Stimulated activated CD4-positive, alpha-beta T cell treated with anti-CD3 and anti-CD28 coated beads, Interleukin-1b, Interleukin-23, amount 100 ng/mL, for 1 hour (primary cell): ENCODE results near the gene TBC1D2.
A peak's percentile ranks its signal among the peaks of the same experiment; 100 is the strongest.
"Not testable (repeated sequence)": the region's sequence is repeated elsewhere in the genome, so short reads cannot be mapped to it uniquely, and the experiment has no call there.

Source experiments
- DNase-seq, 2 donors: peaks; one replicate each; pipeline ENCODE4 v3.0.0-alpha.2; 2020; ENCODE audit warnings: low read depth in 2 of 2

TBC1D2 gene

GRCh38 chr9:98272083-98272482 lies 16.6 kb upstream of the TBC1D2 start:
- DNase-seq: no peak

- no peak for DNase-seq
Observed at GRCh38 chr9:98271479-98271878, 16.0 kb upstream of the TBC1D2 start.

GRCh38 chr9:98270284-98270683 lies 14.8 kb upstream of the TBC1D2 start:
- DNase-seq: not testable (repeated sequence)

- not testable (repeated sequence) for DNase-seq
Observed at GRCh38 chr9:98269652-98270051, 14.2 kb upstream of the TBC1D2 start.

- not testable (repeated sequence) for DNase-seq
Observed at GRCh38 chr9:98267556-98267955, 12.1 kb upstream of the TBC1D2 start.

- DNase-seq: no peak
Observed at GRCh38 chr9:98264516-98264915, 9.1 kb upstream of the TBC1D2 start.

- DNase-seq: peak; percentile 62 to 66
Observed at GRCh38 chr9:98263482-98264357, 8.3 kb upstream of the TBC1D2 start.

- DNase-seq: no peak
Observed at GRCh38 chr9:98263080-98263479, 7.6 kb upstream of the TBC1D2 start.

- DNase-seq: no peak
Observed at GRCh38 chr9:98262056-98262455, 6.6 kb upstream of the TBC1D2 start.

- DNase-seq: no peak
Observed at GRCh38 chr9:98260635-98261034, 5.2 kb upstream of the TBC1D2 start.

GRCh38 chr9:98259791-98260190 lies 4.3 kb upstream of the TBC1D2 start:
- no peak for DNase-seq

- DNase-seq: no peak
Observed at GRCh38 chr9:98256756-98257155, 1.3 kb upstream of the TBC1D2 start.

GRCh38 chr9:98255061-98255577 lies 330 bp downstream of the TBC1D2 start:
- peak in 1 of 2 donors; percentile 12 for DNase-seq

GRCh38 chr9:98254228-98255060 lies 1.0 kb downstream of the TBC1D2 start:
- DNase-seq: no peak

GRCh38 chr9:98253565-98253964 lies 1.9 kb downstream of the TBC1D2 start:
- DNase-seq: no peak

- DNase-seq: no peak
Observed at GRCh38 chr9:98251551-98251950, 3.9 kb downstream of the TBC1D2 start.

- no peak for DNase-seq
Observed at GRCh38 chr9:98249771-98250170, 5.7 kb downstream of the TBC1D2 start.

- no peak for DNase-seq
Observed at GRCh38 chr9:98248737-98249474, 6.5 kb downstream of the TBC1D2 start.

- no peak for DNase-seq
Observed at GRCh38 chr9:98247831-98248657, 7.4 kb downstream of the TBC1D2 start.

- no peak for DNase-seq
Observed at GRCh38 chr9:98242426-98242825, 13.0 kb downstream of the TBC1D2 start.
